ENCODE measurements around the gene HOXA2.

DNA sequence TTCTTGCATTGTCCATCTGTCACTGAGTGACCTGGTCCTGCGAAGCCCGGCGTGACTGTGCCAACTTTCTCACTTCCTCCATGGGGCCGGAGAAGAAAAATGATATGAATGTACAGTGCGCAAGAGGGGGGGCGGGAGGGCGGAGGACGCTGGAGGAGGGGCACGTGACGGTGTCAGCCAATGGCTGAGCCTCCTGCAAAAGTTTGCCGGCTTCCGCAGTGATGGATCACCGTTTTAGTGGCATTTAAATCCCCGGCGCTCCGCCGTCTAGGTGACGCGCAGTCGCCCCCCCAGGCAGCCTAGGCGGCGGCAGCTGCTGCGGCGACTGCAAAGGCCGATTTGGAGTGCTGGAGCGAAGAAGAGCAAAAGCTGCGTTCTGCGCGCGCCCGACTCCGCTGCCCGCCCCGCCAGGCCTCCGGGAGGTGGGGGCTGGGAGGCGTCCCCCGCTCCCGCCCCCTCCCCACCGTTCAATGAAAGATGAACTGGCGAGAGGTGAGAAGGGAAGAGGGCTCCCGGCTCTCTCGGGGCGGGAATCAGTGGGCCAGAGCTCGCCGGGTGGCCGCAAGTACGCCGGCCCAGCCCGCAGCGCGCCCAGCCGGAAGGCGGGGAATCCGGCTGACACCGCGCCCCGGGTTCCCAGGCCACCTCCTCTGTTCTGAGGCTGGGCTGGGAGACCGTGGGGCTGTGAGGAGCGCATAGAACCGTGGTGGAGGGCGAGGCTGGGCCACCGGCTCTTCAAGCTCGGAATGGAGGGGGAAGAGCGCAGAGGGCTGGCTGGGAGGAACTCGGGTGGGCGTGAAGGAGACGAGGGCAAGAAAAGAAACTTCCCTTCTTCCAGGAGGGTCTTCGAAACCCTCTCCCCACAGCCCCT, 6.4 kb downstream of the HOXA2 start, which contains the start of gene HOXA1:
- TF ChIP-seq BHLHE40 (IDR thresholded peaks at IDR 0.05; ENCODE audit: borderline replicate concordance) = no peak
- TF ChIP-seq TARDBP (IDR thresholded peaks at IDR 0.05) = no peak
- no peak for TF ChIP-seq SUZ12 (IDR thresholded peaks at IDR 0.05)
- TF ChIP-seq CTBP1 (IDR thresholded peaks at IDR 0.05; ENCODE audit: borderline replicate concordance) = no peak
- TF ChIP-seq L3MBTL2 (conservative IDR thresholded peaks at IDR 0.05) = no peak
- no peak for TF ChIP-seq HDGF (IDR thresholded peaks at IDR 0.05; ENCODE audit: borderline replicate concordance)
- no peak for TF ChIP-seq ARNT (IDR thresholded peaks at IDR 0.05)
- no peak for TF ChIP-seq SP1 (IDR thresholded peaks at IDR 0.05)
